Measurements from ENCODE around the gene ARMS2.

ARMS2 gene

GRCh38 chr10:122421054-122421625 lies 33.3 kb upstream of the ARMS2 start:
- no peak for TF ChIP-seq CTCF (IDR thresholded peaks at IDR 0.05; ENCODE audit: low read depth, low read length)

GRCh38 chr10:122421742-122422141 lies 32.7 kb upstream of the ARMS2 start:
- DNase-seq (ENCODE audit: extremely low read depth, low read depth) = no peak
- no peak for TF ChIP-seq CTCF (IDR thresholded peaks at IDR 0.05; ENCODE audit: low read depth, low read length)

More at GRCh38 chr10:122421054-122421625, 33.3 kb upstream of the ARMS2 start:
- no peak for DNase-seq (ENCODE audit: extremely low read depth, low read depth)

- DNase-seq (ENCODE audit: extremely low read depth, low read depth) = no peak
- no peak for TF ChIP-seq CTCF (IDR thresholded peaks at IDR 0.05; ENCODE audit: low read depth, low read length)
Observed at GRCh38 chr10:122422266-122422989, 32.0 kb upstream of the ARMS2 start.

GRCh38 chr10:122424059-122424458 lies 30.4 kb upstream of the ARMS2 start:
- no peak for DNase-seq (ENCODE audit: extremely low read depth, low read depth)
- TF ChIP-seq CTCF (IDR thresholded peaks at IDR 0.05; ENCODE audit: low read depth, low read length) = no peak

GRCh38 chr10:122426829-122427228 lies 27.6 kb upstream of the ARMS2 start:
- no peak for DNase-seq (ENCODE audit: extremely low read depth, low read depth)
- no peak for TF ChIP-seq CTCF (IDR thresholded peaks at IDR 0.05; ENCODE audit: low read depth, low read length)

GRCh38 chr10:122427280-122427679 lies 27.2 kb upstream of the ARMS2 start:
- no peak for DNase-seq (ENCODE audit: extremely low read depth, low read depth)
- TF ChIP-seq CTCF (IDR thresholded peaks at IDR 0.05; ENCODE audit: low read depth, low read length) = no peak

- no peak for DNase-seq (ENCODE audit: extremely low read depth, low read depth)
- TF ChIP-seq CTCF (IDR thresholded peaks at IDR 0.05; ENCODE audit: low read depth, low read length) = peak; percentile 42
Observed at GRCh38 chr10:122435212-122435827, 19.1 kb upstream of the ARMS2 start.
